Keratinocyte (primary cell): ENCODE results near the gene PTPN2. TPM values are rescaled to one million over a fixed set of nuclear protein-coding genes. Genes with fewer than 3 reads are reported as not detected.

Experiments
- DNase-seq: peaks from one replicate; pipeline ENCODE4 v3.0.0-alpha.2; 2011; ENCODE audit warnings: low read depth, missing footprints, low spot score
- FAIRE-seq: peaks from 2 replicates; lab custom pipeline; 2011; peaks lifted over from hg19 to GRCh38; lab: Jason Lieb, UNC
- H2AFZ ChIP-seq: 2 replicates; pipeline ENCODE4 v1.6.0; 2012; ENCODE audit warnings: low read length, control low read depth, inconsistent platforms; ENCODE audit not compliant: control insufficient read depth
- H3K27ac ChIP-seq: 2 replicates; pipeline ENCODE4 v1.5.1; 2011; ENCODE audit warnings: low read length; ENCODE audit not compliant: control insufficient read depth, insufficient read depth
- H3K27me3 ChIP-seq: 3 replicates; pipeline ENCODE4 v1.6.0; 2011; ENCODE audit warnings: low read length; ENCODE audit not compliant: control insufficient read depth, insufficient read depth; ENCODE audit errors: extremely low read depth
- H3K36me3 ChIP-seq, 2 experiments: 2 replicates in 1 of 2; 3 replicates in 1 of 2; pipeline ENCODE4 v1.5.1; 2011; ENCODE audit warnings: low read length in 2 of 2, mild to moderate bottlenecking in 1 of 2; ENCODE audit not compliant: control insufficient read depth in 2 of 2, insufficient read depth in 2 of 2; ENCODE audit errors: extremely low read depth in 1 of 2
- H3K4me1 ChIP-seq: 3 replicates; pipeline ENCODE4 v1.5.1; 2011; ENCODE audit warnings: low read length; ENCODE audit not compliant: control insufficient read depth, insufficient read depth; ENCODE audit errors: extremely low read depth
- H3K4me2 ChIP-seq: 3 replicates; pipeline ENCODE4 v1.6.0; 2011; ENCODE audit warnings: low read depth, low read length; ENCODE audit not compliant: control insufficient read depth, insufficient read depth; ENCODE audit errors: extremely low read depth
- H3K4me3 ChIP-seq, 3 experiments: fragments of 200-600 bp in 1 of 3; sonication (generic) in 1 of 3; 2 replicates in 2 of 3; 3 replicates in 1 of 3; pipeline ENCODE4 v1.5.1; 2011 to 2016; ENCODE audit warnings: low read length in 3 of 3, mild to moderate bottlenecking in 3 of 3, control low read depth in 2 of 3, inconsistent platforms in 1 of 3, low read depth in 1 of 3, mixed read lengths in 1 of 3, mixed run types in 1 of 3, moderate library complexity in 1 of 3; ENCODE audit not compliant: control insufficient read depth in 2 of 3, insufficient read depth in 2 of 3; ENCODE audit errors: extremely low read depth in 1 of 3
- H3K79me2 ChIP-seq: 2 replicates; pipeline ENCODE4 v1.6.0; 2012; ENCODE audit warnings: low read length; ENCODE audit not compliant: control insufficient read depth, insufficient read depth
- H3K9ac ChIP-seq: 3 replicates; pipeline ENCODE4 v1.6.0; 2011; ENCODE audit warnings: low read length; ENCODE audit not compliant: control insufficient read depth, insufficient read depth; ENCODE audit errors: extremely low read depth
- H3K9me1 ChIP-seq: 3 replicates; pipeline ENCODE4 v1.6.0; 2011; ENCODE audit warnings: low read length; ENCODE audit not compliant: control insufficient read depth, insufficient read depth; ENCODE audit errors: extremely low read depth
- H3K9me3 ChIP-seq: 2 replicates; pipeline ENCODE4 v1.5.1; 2012; ENCODE audit warnings: low read depth, low read length; ENCODE audit not compliant: control insufficient read depth
- H4K20me1 ChIP-seq: 3 replicates; pipeline ENCODE4 v1.6.0; 2011; ENCODE audit warnings: low read length; ENCODE audit not compliant: control insufficient read depth, insufficient read depth; ENCODE audit errors: extremely low read depth
- EZH2 ChIP-seq: IDR thresholded peaks from one replicate; pipeline ENCODE4 v1.6.1; 2012; ENCODE audit warnings: inconsistent platforms, mild to moderate bottlenecking, low read length, moderate library complexity
- dilution Hi-C: fragments of 300-500 bp; cut with MboI; formaldehyde crosslinking; loops from one replicate; pipeline ENCODE4 v1.7.0; 2020; ENCODE audit warnings: low sequenced_read_pairs; ENCODE audit not compliant: extremely low pct_ligation_motif_present
- polyA plus RNA-seq, 5 experiments: library from polyadenylated mRNA; depleted of rRNA in 3 of 5; stranded (reverse) in 3 of 5; stranded (forward) in 1 of 5; unstranded in 1 of 5; fragments of >200 nt; gene quantifications; 1 replicate in 1 of 5; 2 replicates in 3 of 5; 3 replicates in 1 of 5; pipeline versions ENCODE4 v1.2.1 to v1.2.3, GENCODE V29; 2011 to 2012; ENCODE audit warnings: missing spikeins in 2 of 5, low read depth in 1 of 5, low replicate concordance in 1 of 5
- TF ChIP-seq, protein P1 (sequence below), 3 experiments: IDR thresholded peaks in 1 of 3; conservative IDR thresholded peaks in 1 of 3; optimal IDR thresholded peaks in 1 of 3; 2 replicates in 2 of 3; 3 replicates in 1 of 3; pipeline versions ENCODE3 to v1.5.1; 2011; ENCODE audit warnings: low read length in 3 of 3, mild to moderate bottlenecking in 3 of 3, moderate library complexity in 2 of 3, control low read depth in 1 of 3, inconsistent platforms in 1 of 3; ENCODE audit not compliant: insufficient read depth in 2 of 3; ENCODE audit errors: extremely low read depth in 1 of 3

PTPN2 gene
- polyA plus RNA-seq, 1 donor (not counting 4 experiments of a cell fraction or from before 2014, with no cell fraction given) = 39.9 TPM

- Histone ChIP-seq H3K36me3 (no peaks in the 10 kb centered on the region), H3K4me3 (no peak overlapping the region), H3K9me3 (no peaks in the 10 kb centered on the region), H3K4me2 (no peak overlapping the region), H3K9ac (no peak overlapping the region), H3K4me1 (no peaks in the 10 kb centered on the region), H3K9me1 (no peaks in the 10 kb centered on the region), H3K79me2 (no peaks in the 10 kb centered on the region), H3K27ac (no peak overlapping the region), H2AFZ (no peak overlapping the region), H4K20me1 (no peaks in the 10 kb centered on the region), H3K27me3 (no peaks in the 10 kb centered on the region)
- TF ChIP-seq, protein P1, sequence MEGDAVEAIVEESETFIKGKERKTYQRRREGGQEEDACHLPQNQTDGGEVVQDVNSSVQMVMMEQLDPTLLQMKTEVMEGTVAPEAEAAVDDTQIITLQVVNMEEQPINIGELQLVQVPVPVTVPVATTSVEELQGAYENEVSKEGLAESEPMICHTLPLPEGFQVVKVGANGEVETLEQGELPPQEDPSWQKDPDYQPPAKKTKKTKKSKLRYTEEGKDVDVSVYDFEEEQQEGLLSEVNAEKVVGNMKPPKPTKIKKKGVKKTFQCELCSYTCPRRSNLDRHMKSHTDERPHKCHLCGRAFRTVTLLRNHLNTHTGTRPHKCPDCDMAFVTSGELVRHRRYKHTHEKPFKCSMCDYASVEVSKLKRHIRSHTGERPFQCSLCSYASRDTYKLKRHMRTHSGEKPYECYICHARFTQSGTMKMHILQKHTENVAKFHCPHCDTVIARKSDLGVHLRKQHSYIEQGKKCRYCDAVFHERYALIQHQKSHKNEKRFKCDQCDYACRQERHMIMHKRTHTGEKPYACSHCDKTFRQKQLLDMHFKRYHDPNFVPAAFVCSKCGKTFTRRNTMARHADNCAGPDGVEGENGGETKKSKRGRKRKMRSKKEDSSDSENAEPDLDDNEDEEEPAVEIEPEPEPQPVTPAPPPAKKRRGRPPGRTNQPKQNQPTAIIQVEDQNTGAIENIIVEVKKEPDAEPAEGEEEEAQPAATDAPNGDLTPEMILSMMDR (optimal IDR thresholded peaks at IDR 0.05 in 1 of 3, IDR thresholded peaks at IDR 0.05 in 1 of 3, conservative IDR thresholded peaks at IDR 0.05 in 1 of 3; ENCODE audit: extremely low read depth in 1 of 3, insufficient read depth in 2 of 3, low read length in 3 of 3) = no peak
- TF ChIP-seq EZH2 = no peak
- DNase-seq (no peak), FAIRE-seq (no peak)
- dilution Hi-C loops = no loop called here
Observed at GRCh38 chr18:12768625-12769024, 115.4 kb downstream of the PTPN2 start.

DNA sequence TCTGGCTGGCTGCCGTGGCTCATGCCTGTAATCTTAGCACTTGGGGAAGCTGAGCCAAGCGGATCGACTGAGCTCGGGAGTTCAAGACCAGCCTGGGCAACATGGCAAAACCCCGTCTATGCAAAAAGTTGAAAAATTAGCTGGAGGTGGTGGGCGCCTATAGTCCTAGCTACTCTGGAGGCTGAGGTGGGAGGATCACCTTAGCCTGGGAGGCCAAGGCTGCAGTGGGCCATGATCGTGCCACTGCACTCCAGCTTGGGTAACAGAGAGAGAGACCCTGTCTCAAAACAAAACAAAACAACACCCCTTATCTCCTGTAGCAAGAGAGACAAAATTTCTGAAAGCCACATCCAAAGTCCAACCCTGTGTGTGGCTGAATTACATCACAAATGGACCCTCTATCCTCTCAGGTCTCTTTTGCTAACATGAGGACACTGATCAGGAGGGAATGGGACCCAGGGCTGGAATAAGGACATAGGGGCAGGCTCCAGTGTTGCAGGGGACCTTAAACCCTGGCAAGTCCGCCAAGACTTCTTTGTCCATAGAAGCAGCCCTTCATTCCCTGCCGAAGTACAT, 116.4 kb downstream of the PTPN2 start:
- no peak for FAIRE-seq

More for the DNA sequence above, 116.4 kb downstream of the PTPN2 start:
- dilution Hi-C loops = no loop called here
- no peak for DNase-seq
- no peak overlapping the region for H3K9ac ChIP-seq
- TF ChIP-seq, protein P1 (optimal IDR thresholded peaks at IDR 0.05 in 1 of 3, IDR thresholded peaks at IDR 0.05 in 1 of 3, conservative IDR thresholded peaks at IDR 0.05 in 1 of 3; ENCODE audit: extremely low read depth in 1 of 3, insufficient read depth in 2 of 3, low read length in 3 of 3) = no peak
- no peaks in the 10 kb centered on the region for H3K36me3 ChIP-seq
- no peak overlapping the region for H3K27ac ChIP-seq
- H3K9me1 ChIP-seq = no peaks in the 10 kb centered on the region
- no peaks in the 10 kb centered on the region for H4K20me1 ChIP-seq
- H2AFZ ChIP-seq = no peak overlapping the region
- H3K4me1 ChIP-seq = no peaks in the 10 kb centered on the region
- H3K4me2 ChIP-seq = no peak overlapping the region
- no peaks in the 10 kb centered on the region for H3K79me2 ChIP-seq
- no peak overlapping the region for H3K4me3 ChIP-seq
- no peaks in the 10 kb centered on the region for H3K9me3 ChIP-seq
- H3K27me3 ChIP-seq = no peaks in the 10 kb centered on the region
